WTC11 (cell line): ENCODE results near the gene NAPB. TPM values are rescaled to one million over a fixed set of nuclear protein-coding genes. Genes with fewer than 3 reads are reported as not detected.

ENCODE experiments used
- ATAC-seq: fragments of 200-7000 bp; cut with Tn5 transposase; 2 replicates; pipeline ENCODE4 v1.10.0; 2021; ENCODE audit warnings: mild to moderate bottlenecking, moderate library complexity
- CTCF ChIA-PET: fragments of 300-600 bp; sonication (Branson Sonifier 250); formaldehyde crosslinking; loops from one replicate; lab custom pipeline; 2021; ENCODE audit warnings: antibody characterized with exemption; lab: Charles Lee
- POLR2A ChIA-PET: fragments of 350-600 bp; sonication (Branson Sonifier 250); formaldehyde crosslinking; loops from one replicate; lab custom pipeline; 2021; ENCODE audit warnings: antibody characterized with exemption; lab: Charles Lee
- DNase-seq: peaks from one replicate; pipeline ENCODE4 v3.0.0; 2021; ENCODE audit warnings: low spot score
- H3K27ac Mint-ChIP-seq: 2 replicates; pipeline ENCODE4 v1.8.0; 2021; ENCODE audit warnings: mixed read lengths
- H3K27me3 Mint-ChIP-seq: 2 replicates; pipeline ENCODE4 v1.8.0; 2021; ENCODE audit warnings: low read depth, mild to moderate bottlenecking, moderate library complexity, mixed read lengths
- H3K36me3 Mint-ChIP-seq: 2 replicates; pipeline ENCODE4 v1.8.0; 2021; ENCODE audit warnings: mixed read lengths
- H3K4me1 Mint-ChIP-seq: 2 replicates; pipeline ENCODE4 v1.8.0; 2022; ENCODE audit warnings: mixed read lengths
- H3K4me3 Mint-ChIP-seq: 2 replicates; pipeline ENCODE4 v1.8.0; 2021; ENCODE audit warnings: mild to moderate bottlenecking, moderate library complexity, mixed read lengths
- H3K9me3 Mint-ChIP-seq: 2 replicates; pipeline ENCODE4 v1.8.0; 2021; ENCODE audit warnings: mixed read lengths
- ATF3 ChIP-seq: sonication (generic); formaldehyde crosslinking; conservative IDR thresholded peaks from 2 replicates; pipeline ENCODE4 v1.8.1; 2022; ENCODE audit warnings: mild to moderate bottlenecking, missing genetic modification reagents
- CDX4 ChIP-seq: fragments of 250-450 bp; sonication (Bioruptor Pico); IDR thresholded peaks from 2 replicates; pipeline ENCODE4 v1.9.0; 2021; ENCODE audit warnings: moderate library complexity, mild to moderate bottlenecking, inconsistent platforms, borderline replicate concordance
- CREB1 ChIP-seq: sonication (generic); formaldehyde crosslinking; IDR thresholded peaks from 2 replicates; pipeline ENCODE4 v1.8.0; 2023; ENCODE audit warnings: mild to moderate bottlenecking, missing genetic modification reagents
- E2F4 ChIP-seq: sonication (generic); formaldehyde crosslinking; IDR thresholded peaks from 2 replicates; pipeline ENCODE4 v1.8.1; 2022; ENCODE audit warnings: low read depth, mild to moderate bottlenecking, moderate library complexity, missing genetic modification reagents, borderline replicate concordance
- E2F5 ChIP-seq: sonication (generic); formaldehyde crosslinking; IDR thresholded peaks from 2 replicates; pipeline ENCODE4 v1.8.1; 2022; ENCODE audit warnings: mild to moderate bottlenecking, moderate library complexity, missing genetic modification reagents
- ELF4 ChIP-seq: sonication (generic); formaldehyde crosslinking; IDR thresholded peaks from 2 replicates; pipeline ENCODE4 v1.8.1; 2022; ENCODE audit warnings: low read depth, mild to moderate bottlenecking, moderate library complexity, missing genetic modification reagents
- ESRRA ChIP-seq: sonication (generic); formaldehyde crosslinking; IDR thresholded peaks from 2 replicates; pipeline ENCODE4 v1.8.1; 2022; ENCODE audit warnings: mild to moderate bottlenecking, missing genetic modification reagents, borderline replicate concordance
- FOXJ3 ChIP-seq: sonication (generic); formaldehyde crosslinking; IDR thresholded peaks from 2 replicates; pipeline ENCODE4 v1.9.0; 2021; ENCODE audit warnings: missing genetic modification reagents, mild to moderate bottlenecking, borderline replicate concordance
- JAZF1 ChIP-seq: fragments of 250-450 bp; sonication (Bioruptor Pico); IDR thresholded peaks from 2 replicates; pipeline ENCODE4 v1.9.0; 2021; ENCODE audit warnings: moderate library complexity, mild to moderate bottlenecking, inconsistent platforms
- MXD4 ChIP-seq: fragments of 250-450 bp; sonication (Bioruptor Pico); IDR thresholded peaks from 2 replicates; pipeline ENCODE4 v1.8.0; 2021; ENCODE audit warnings: mild to moderate bottlenecking, moderate library complexity, borderline replicate concordance
- SOX15 ChIP-seq: fragments of 250-450 bp; sonication (Bioruptor Pico); IDR thresholded peaks from 2 replicates; pipeline ENCODE4 v1.9.0; 2021; ENCODE audit warnings: mild to moderate bottlenecking
- SP1 ChIP-seq: sonication (generic); formaldehyde crosslinking; conservative IDR thresholded peaks from 2 replicates; pipeline ENCODE4 v1.8.1; 2022; ENCODE audit warnings: missing genetic modification reagents
- STAT6 ChIP-seq: sonication (generic); formaldehyde crosslinking; conservative IDR thresholded peaks from 2 replicates; pipeline ENCODE4 v1.8.1; 2023; ENCODE audit warnings: mild to moderate bottlenecking, low read depth, missing genetic modification reagents, moderate library complexity
- TEAD1 ChIP-seq: sonication (generic); formaldehyde crosslinking; IDR thresholded peaks from 2 replicates; pipeline ENCODE4 v1.8.0; 2022; ENCODE audit warnings: mild to moderate bottlenecking, missing genetic modification reagents
- USF2 ChIP-seq: sonication (generic); formaldehyde crosslinking; IDR thresholded peaks from 2 replicates; pipeline ENCODE4 v1.8.1; 2023; ENCODE audit warnings: mild to moderate bottlenecking, missing genetic modification reagents, moderate library complexity
- ZNF138 ChIP-seq: sonication (generic); formaldehyde crosslinking; conservative IDR thresholded peaks from 2 replicates; pipeline ENCODE4 v1.8.1; 2022; ENCODE audit warnings: mild to moderate bottlenecking, moderate library complexity, missing genetic modification reagents
- ZNF317 ChIP-seq: sonication (generic); formaldehyde crosslinking; IDR thresholded peaks from 2 replicates; pipeline ENCODE4 v1.8.1; 2023; ENCODE audit warnings: low read depth, mild to moderate bottlenecking, moderate library complexity, missing genetic modification reagents, borderline replicate concordance
- ZNF512 ChIP-seq: sonication (generic); formaldehyde crosslinking; IDR thresholded peaks from 2 replicates; pipeline ENCODE4 v1.8.1; 2022; ENCODE audit warnings: missing genetic modification reagents, borderline replicate concordance
- total RNA-seq: library from RNA; stranded (reverse); gene quantifications from 3 replicates; pipeline ENCODE4 v1.2.3, GENCODE V29; 2021

NAPB gene
- total RNA-seq, 1 experiment from 2014 or later, result 12.9 TPM

- H3K9me3 Mint-ChIP-seq, result no peaks in the 10 kb centered on the region
- CTCF ChIA-PET, result no interaction called here
- no peak for TF ChIP-seq ZNF512 (CRISPR knock-in tag)
- TF ChIP-seq, all 79 proteins: peak for 0
- DNase-seq, result no peak
- Mint-ChIP-seq H3K36me3 (peaks cover 14% of the 10 kb centered on the region), H3K27me3 (no peaks in the 10 kb centered on the region), H3K4me1 (peaks cover 27% of the 10 kb centered on the region), H3K4me3 (peak overlapping the region; percentile 88), H3K27ac (peak overlapping the region; percentile 30; the same call in 1 of the 2 replicates)
- ATAC-seq, result no peak
- POLR2A ChIA-PET, result interaction anchor here (0.7 kb wide), 1 partner anchor 58 kb away, joined by 3 read pairs; the partner anchor contains the start of gene NAPB
These were observed 58.0 kb downstream of the NAPB start for GRCh38 chr20:23363257-23363649.

- DNase-seq (peak; percentile 35), ATAC-seq (peak; percentile 0; the same call in 1 of the 2 replicates)
- Mint-ChIP-seq H3K4me1 (peaks cover 27% of the 10 kb centered on the region), H3K36me3 (peaks cover 14% of the 10 kb centered on the region), H3K4me3 (peak overlapping the region; percentile 88), H3K27me3 (no peaks in the 10 kb centered on the region), H3K9me3 (no peaks in the 10 kb centered on the region), H3K27ac (peak overlapping the region; percentile 76)
- ChIA-PET POLR2A (interaction anchor here (0.6 to 0.7 kb wide), 2 partner anchors 13 to 59 kb away, joined by 3 to 4 read pairs; partner anchors contain the start of genes NAPB and NXT1), CTCF (no interaction called here)
- TF ChIP-seq FOXJ3, result no peak
- no peak for TF ChIP-seq CREB1 (CRISPR knock-in tag)
- TF ChIP-seq ESRRA (CRISPR knock-in tag), result 0 out of 2 replicates have a peak, but pooled peaks have one; percentile 41
These were observed 58.7 kb downstream of the NAPB start for GRCh38 chr20:23362392-23363256.

GRCh38 chr20:23361476-23362391, 59.6 kb downstream of the NAPB start, which contains the start of gene GZF1:
Gene GZF1, plus strand, starts transcription at chr20:23362182. Its CDS starts 2,202 bp downstream, at chr20:23364384.
- peak; percentile 98 for DNase-seq
- no peaks in the 10 kb centered on the region for H3K27me3 Mint-ChIP-seq
- H3K27ac Mint-ChIP-seq, result peak within 1 kb of the TSS; percentile 96
- POLR2A ChIA-PET, result interaction anchor here (1.0 to 1.1 kb wide), 2 partner anchors 12 to 60 kb away, joined by 3 to 4 read pairs; partner anchors contain the start of gene NAPB
- CTCF ChIA-PET, result interaction anchor here (0.7 to 1.1 kb wide), 2 partner anchors 60 to 80 kb away, joined by 3 to 4 read pairs; partner anchors contain the start of gene NAPB
- peak; percentile 81 for ATAC-seq
- peaks cover 13% of the 10 kb centered on the region for H3K36me3 Mint-ChIP-seq
- peaks cover 29% of the 10 kb centered on the region for H3K4me1 Mint-ChIP-seq
- H3K9me3 Mint-ChIP-seq, result no peaks in the 10 kb centered on the region
- peak within 1 kb of the TSS; percentile 88 for H3K4me3 Mint-ChIP-seq
- TF ChIP-seq USF2 (CRISPR knock-in tag), result peak; percentile 99
- TF ChIP-seq CDX4 (CRISPR knock-in tag), result no peak
- peak; percentile 99 for TF ChIP-seq ATF3
- TF ChIP-seq ELF4, result 0 out of 2 replicates have a peak, but pooled peaks have one; percentile 75
- no peak for TF ChIP-seq MXD4 (CRISPR knock-in tag)
- TF ChIP-seq SP1 (CRISPR knock-in tag), result peak; percentile 95
- TF ChIP-seq TEAD1 (CRISPR knock-in tag), result no peak; the same call in 1 of the 2 replicates
- no peak for TF ChIP-seq E2F4 (CRISPR knock-in tag)
- TF ChIP-seq ZNF317, result no peak
- TF ChIP-seq SOX15 (CRISPR knock-in tag), result no peak
- TF ChIP-seq STAT6 (CRISPR knock-in tag), result no peak
- TF ChIP-seq JAZF1 (CRISPR knock-in tag), result no peak
- TF ChIP-seq E2F5 (CRISPR knock-in tag), result 0 out of 2 replicates have a peak, but pooled peaks have one; percentile 76
- TF ChIP-seq ZNF138 (CRISPR knock-in tag), result 0 out of 2 replicates have a peak, but pooled peaks have one; percentile 40
